ENCODE results near the gene GLIS1.

GRCh38 chr1:53708687-53709086, 30.3 kb downstream of the GLIS1 start:
- no peak for TF ChIP-seq EZH2 (optimal IDR thresholded peaks at IDR 0.05; ENCODE audit: low read depth, low read length)
- no peak for TF ChIP-seq CTCF (IDR thresholded peaks at IDR 0.05; ENCODE audit: low read length)
- no peak for TF ChIP-seq EZH2phosphoT487 (IDR thresholded peaks at IDR 0.05; ENCODE audit: low read length)
